Caco-2 (cell line): Measurements from ENCODE around the gene PKP2. TPM values are rescaled to one million over a fixed set of nuclear protein-coding genes. Genes with fewer than 3 reads are reported as not detected.

Source experiments
- BruUV-seq: library from RNA; stranded (reverse); fragments of 400-500 nt; replicated peaks from 2 replicates; lab custom pipeline; 2021; lab: Mats Ljungman, UMichigan
- CTCF ChIA-PET: fragments of 300-600 bp; sonication (Branson Sonifier 250); formaldehyde crosslinking; loops from one replicate; lab custom pipeline; 2022; ENCODE audit warnings: antibody characterized with exemption; lab: Charles Lee
- POLR2A ChIA-PET: fragments of 300-600 bp; sonication (Branson Sonifier 250); formaldehyde crosslinking; loops from one replicate; lab custom pipeline; 2022; ENCODE audit warnings: antibody characterized with exemption; lab: Charles Lee
- DNase-seq, 2 experiments: peaks; one replicate each; pipeline versions ENCODE4 v3.0.0 to v3.0.0-alpha.2; 2020 to 2022
- H3K27me3 ChIP-seq: replicated peaks from 2 replicates; pipeline ENCODE4 v1.6.0; 2011; ENCODE audit warnings: low read length; ENCODE audit not compliant: control insufficient read depth, insufficient read depth
- H3K36me3 ChIP-seq: 2 replicates; pipeline ENCODE4 v1.5.1; 2011; ENCODE audit warnings: low read length; ENCODE audit not compliant: control insufficient read depth, insufficient read depth
- H3K4me1 ChIP-seq: fragments of 250-450 bp; sonication (Bioruptor Pico); 2 replicates; pipeline ENCODE4 v1.5.1; 2020; ENCODE audit warnings: mild to moderate bottlenecking
- H3K4me3 ChIP-seq: 2 replicates; pipeline ENCODE4 v1.5.1; 2011; ENCODE audit warnings: low read depth, mild to moderate bottlenecking, control low read depth, low read length
- H3K9me3 ChIP-seq: fragments of 250-450 bp; sonication (Bioruptor Pico); 2 replicates; pipeline ENCODE4 v1.5.1; 2020; ENCODE audit warnings: mild to moderate bottlenecking, moderate library complexity
- H3K27ac Mint-ChIP-seq: one replicate; pipeline ENCODE4 v1.8.0; 2022; ENCODE audit warnings: mixed read lengths; ENCODE audit not compliant: unreplicated experiment
- H3K27me3 Mint-ChIP-seq: one replicate; pipeline ENCODE4 v1.8.0; 2022; ENCODE audit warnings: mixed read lengths; ENCODE audit not compliant: insufficient read depth, unreplicated experiment
- H3K36me3 Mint-ChIP-seq: one replicate; pipeline ENCODE4 v1.8.0; 2022; ENCODE audit warnings: mild to moderate bottlenecking, mixed read lengths; ENCODE audit not compliant: insufficient read depth, unreplicated experiment
- H3K4me1 Mint-ChIP-seq: one replicate; pipeline ENCODE4 v1.8.0; 2022; ENCODE audit warnings: low read depth, mixed read lengths; ENCODE audit not compliant: unreplicated experiment
- H3K4me3 Mint-ChIP-seq: one replicate; pipeline ENCODE4 v1.8.0; 2022; ENCODE audit warnings: mild to moderate bottlenecking, moderate library complexity, mixed read lengths; ENCODE audit not compliant: unreplicated experiment
- H3K9me3 Mint-ChIP-seq: one replicate; pipeline ENCODE4 v1.8.0; 2022; ENCODE audit warnings: mixed read lengths; ENCODE audit not compliant: unreplicated experiment
- CTCF ChIP-seq, 2 experiments: fragments of 200-600 bp in 1 of 2; IDR thresholded peaks; 1 replicate in 1 of 2; 2 replicates in 1 of 2; pipeline versions ENCODE4 v1.5.1 to v1.8.0; 2011 to 2022; ENCODE audit warnings: antibody characterized with exemption in 1 of 2, control low read depth in 1 of 2, inconsistent platforms in 1 of 2, low read depth in 1 of 2, low read length in 1 of 2, mild to moderate bottlenecking in 1 of 2, moderate library complexity in 1 of 2; ENCODE audit not compliant: insufficient read depth in 1 of 2, severe bottlenecking in 1 of 2, unreplicated experiment in 1 of 2
- intact Hi-C: fragments of 100-400 bp; cut with micrococcal nuclease; formaldehyde crosslinking; loops from one replicate; pipeline ENCODE4 v1.10.0; 2022; ENCODE audit not compliant: unreplicated experiment
- total RNA-seq: library from RNA; stranded (reverse); gene quantifications from 2 replicates; pipeline ENCODE4 v1.2.3, GENCODE V29; 2022

The PKP2 gene
- total RNA-seq, 1 experiment from 2014 or later = 249 TPM

GRCh38 chr12:32804301-32804700 is 92.3 kb downstream of the PKP2 start:
- intact Hi-C loops = no loop called here
- Histone ChIP-seq H3K4me1 (no peaks in the 10 kb centered on the region), H3K27me3 (no peaks in the 10 kb centered on the region), H3K4me3 (no peak overlapping the region), H3K9me3 (no peaks in the 10 kb centered on the region), H3K36me3 (peaks cover 11% of the 10 kb centered on the region)
- POLR2A ChIA-PET = no interaction called here
- H3K27ac Mint-ChIP-seq = no peak overlapping the region
- CTCF ChIA-PET = no interaction called here
- no peak overlapping the region for H3K4me3 Mint-ChIP-seq
- peaks cover 27% of the 10 kb centered on the region for H3K9me3 Mint-ChIP-seq
- no peaks in the 10 kb centered on the region for H3K27me3 Mint-ChIP-seq
- TF ChIP-seq CTCF (IDR thresholded peaks at IDR 0.05; ENCODE audit: insufficient read depth in 1 of 2, low read depth in 1 of 2, low read length in 1 of 2, severe bottlenecking in 1 of 2, unreplicated experiment in 1 of 2) = no peak
- BruUV-seq = no TSS peak
- no peaks in the 10 kb centered on the region for H3K4me1 Mint-ChIP-seq
- DNase-seq = no peak
- peaks cover 99% of the 10 kb centered on the region for H3K36me3 Mint-ChIP-seq

- no peak overlapping the region for H3K4me3 Mint-ChIP-seq
- H3K36me3 ChIP-seq = peaks cover 4% of the 10 kb centered on the region; the same call in 1 of the 2 replicates
- DNase-seq = no peak
- intact Hi-C loops = no loop called here
- no peak overlapping the region for H3K4me3 ChIP-seq
- H3K27me3 Mint-ChIP-seq = no peaks in the 10 kb centered on the region
- H3K4me1 Mint-ChIP-seq = no peaks in the 10 kb centered on the region
- peaks cover 4% of the 10 kb centered on the region for H3K9me3 Mint-ChIP-seq
- CTCF ChIA-PET = no interaction called here
- BruUV-seq = TSS peak; percentile 20
- no peaks in the 10 kb centered on the region for H3K9me3 ChIP-seq
- H3K27ac Mint-ChIP-seq = no peak overlapping the region
- H3K4me1 ChIP-seq = no peaks in the 10 kb centered on the region
- no peak for TF ChIP-seq CTCF (IDR thresholded peaks at IDR 0.05; ENCODE audit: insufficient read depth in 1 of 2, low read depth in 1 of 2, low read length in 1 of 2, severe bottlenecking in 1 of 2, unreplicated experiment in 1 of 2)
- no peaks in the 10 kb centered on the region for H3K27me3 ChIP-seq
- H3K36me3 Mint-ChIP-seq = peaks cover 97% of the 10 kb centered on the region
- POLR2A ChIA-PET = no interaction called here
These were observed 95.2 kb downstream of the PKP2 start for GRCh38 chr12:32801269-32801980.

- H3K36me3 ChIP-seq = peaks cover 8% of the 10 kb centered on the region
These were observed 102.3 kb downstream of the PKP2 start for GRCh38 chr12:32794281-32794680.

More at GRCh38 chr12:32794281-32794680, 102.3 kb downstream of the PKP2 start:
- DNase-seq = no peak
- Mint-ChIP-seq H3K27ac (no peak overlapping the region), H3K4me1 (peaks cover 4% of the 10 kb centered on the region), H3K36me3 (peaks cover 98% of the 10 kb centered on the region), H3K27me3 (no peaks in the 10 kb centered on the region), H3K9me3 (no peaks in the 10 kb centered on the region), H3K4me3 (no peak overlapping the region)
- POLR2A ChIA-PET = interaction anchor here (0.6 kb wide), 1 partner anchor 118 kb away, joined by 3 read pairs; no protein-coding TSS in a partner anchor
- H3K4me3 ChIP-seq = no peak overlapping the region
- CTCF ChIA-PET = no interaction called here
- H3K9me3 ChIP-seq = no peaks in the 10 kb centered on the region
- no peak for TF ChIP-seq CTCF (IDR thresholded peaks at IDR 0.05; ENCODE audit: insufficient read depth in 1 of 2, low read depth in 1 of 2, low read length in 1 of 2, severe bottlenecking in 1 of 2, unreplicated experiment in 1 of 2)
- no peaks in the 10 kb centered on the region for H3K27me3 ChIP-seq
- no TSS peak for BruUV-seq
- intact Hi-C loops = no loop called here
- H3K4me1 ChIP-seq = no peaks in the 10 kb centered on the region
